ENCODE results near the gene KRT4. TPM values are rescaled to one million over a fixed set of nuclear protein-coding genes. Genes with fewer than 3 reads are reported as not detected.

KRT4 gene
- total RNA-seq, 1 donor from 2014 or later: not detected

GRCh38 chr12:52788192-52788875, 25.6 kb downstream of the KRT4 start:
- peaks cover 9% of the 10 kb centered on the region for H3K27me3 Mint-ChIP-seq (ENCODE audit: insufficient read depth, low read depth)
- no peaks in the 10 kb centered on the region for H3K9me3 ChIP-seq (ENCODE audit: low read depth)
- no peak overlapping the region for H2AFZ ChIP-seq (replicated peaks)
- no peak overlapping the region for H3K27ac ChIP-seq
- H3K4me1 Mint-ChIP-seq: no peaks in the 10 kb centered on the region
- TF ChIP-seq EZH2 (IDR thresholded peaks at IDR 0.05): no peak
- TF ChIP-seq CTCF (IDR thresholded peaks at IDR 0.05): no peak
- no peak for TF ChIP-seq EZH2phosphoT487 (IDR thresholded peaks at IDR 0.05)
- H3K36me3 Mint-ChIP-seq: no peaks in the 10 kb centered on the region
- H3K9me3 Mint-ChIP-seq: no peaks in the 10 kb centered on the region
- H3K79me2 ChIP-seq (ENCODE audit: low read depth): no peaks in the 10 kb centered on the region
- no peak overlapping the region for H3K4me3 ChIP-seq
- no peak overlapping the region for H3K27ac Mint-ChIP-seq
- no peak for DNase-seq (ENCODE audit: low spot score)
- no peaks in the 10 kb centered on the region for H3K27me3 ChIP-seq
- no peak overlapping the region for H3K4me2 ChIP-seq
- H3K9ac ChIP-seq: no peak overlapping the region
- H3F3A ChIP-seq (ENCODE audit: low read depth): no peaks in the 10 kb centered on the region
- no peaks in the 10 kb centered on the region for H3K4me1 ChIP-seq
- no peaks in the 10 kb centered on the region for H4K20me1 ChIP-seq (ENCODE audit: low read depth)
- H3K36me3 ChIP-seq: no peaks in the 10 kb centered on the region
- H3K4me3 Mint-ChIP-seq: no peak overlapping the region

GRCh38 chr12:52787324-52788191, 26.4 kb downstream of the KRT4 start:
- H3K9ac ChIP-seq: no peak overlapping the region
- no peak overlapping the region for H3K4me2 ChIP-seq
- H3K79me2 ChIP-seq (ENCODE audit: low read depth): no peaks in the 10 kb centered on the region
- H3K4me3 ChIP-seq: no peak overlapping the region
- Mint-ChIP-seq H3K4me1 (no peaks in the 10 kb centered on the region), H3K4me3 (no peak overlapping the region), H3K9me3 (no peaks in the 10 kb centered on the region), H3K27ac (no peak overlapping the region), H3K27me3 (ENCODE audit: insufficient read depth, low read depth) (peaks cover 9% of the 10 kb centered on the region), H3K36me3 (no peaks in the 10 kb centered on the region)
- H3K27ac ChIP-seq: no peak overlapping the region
- H3K4me1 ChIP-seq: no peaks in the 10 kb centered on the region
- no peaks in the 10 kb centered on the region for H4K20me1 ChIP-seq (ENCODE audit: low read depth)
- H3F3A ChIP-seq (ENCODE audit: low read depth): no peaks in the 10 kb centered on the region
- no peaks in the 10 kb centered on the region for H3K9me3 ChIP-seq (ENCODE audit: low read depth)
- no peak overlapping the region for H2AFZ ChIP-seq (replicated peaks)
- no peak for TF ChIP-seq EZH2phosphoT487 (IDR thresholded peaks at IDR 0.05)
- TF ChIP-seq CTCF (IDR thresholded peaks at IDR 0.05): no peak
- H3K27me3 ChIP-seq: no peaks in the 10 kb centered on the region
- H3K36me3 ChIP-seq: no peaks in the 10 kb centered on the region
- no peak for DNase-seq (ENCODE audit: low spot score)

GRCh38 chr12:52784909-52785308, 29.0 kb downstream of the KRT4 start:
- Histone ChIP-seq H3K9ac (no peak overlapping the region), H3F3A (ENCODE audit: low read depth) (no peaks in the 10 kb centered on the region), H3K79me2 (ENCODE audit: low read depth) (no peaks in the 10 kb centered on the region), H3K4me2 (no peak overlapping the region), H3K4me3 (no peak overlapping the region), H3K9me3 (ENCODE audit: low read depth) (no peaks in the 10 kb centered on the region), H3K27ac (no peak overlapping the region), H3K4me1 (no peaks in the 10 kb centered on the region), H2AFZ (replicated peaks) (no peak overlapping the region), H4K20me1 (ENCODE audit: low read depth) (no peaks in the 10 kb centered on the region), H3K36me3 (no peaks in the 10 kb centered on the region), H3K27me3 (no peaks in the 10 kb centered on the region)
- Mint-ChIP-seq H3K4me3 (no peak overlapping the region), H3K4me1 (no peaks in the 10 kb centered on the region), H3K27me3 (ENCODE audit: insufficient read depth, low read depth) (peaks cover 7% of the 10 kb centered on the region), H3K36me3 (no peaks in the 10 kb centered on the region), H3K27ac (no peak overlapping the region), H3K9me3 (no peaks in the 10 kb centered on the region)
- no peak for TF ChIP-seq EZH2phosphoT487 (IDR thresholded peaks at IDR 0.05)
- no peak for TF ChIP-seq EZH2 (IDR thresholded peaks at IDR 0.05)
- TF ChIP-seq CTCF (IDR thresholded peaks at IDR 0.05): no peak
- DNase-seq (ENCODE audit: low spot score): no peak

All from neural progenitor cell (in vitro differentiated cells).